GM18861 (cell line): ENCODE measurements around the gene EPB41L2.

Source experiments
- ATAC-seq: cut with Tn5 transposase; IDR thresholded peaks from one replicate; pipeline ENCODE4 v1.9.1; 2021; ENCODE audit not compliant: unreplicated experiment

EPB41L2 gene

GRCh38 chr6:130873746-130874145, 189.3 kb downstream of the EPB41L2 start:
- no peak for ATAC-seq

GRCh38 chr6:130872250-130873095, 190.6 kb downstream of the EPB41L2 start:
- ATAC-seq = no peak

DNA sequence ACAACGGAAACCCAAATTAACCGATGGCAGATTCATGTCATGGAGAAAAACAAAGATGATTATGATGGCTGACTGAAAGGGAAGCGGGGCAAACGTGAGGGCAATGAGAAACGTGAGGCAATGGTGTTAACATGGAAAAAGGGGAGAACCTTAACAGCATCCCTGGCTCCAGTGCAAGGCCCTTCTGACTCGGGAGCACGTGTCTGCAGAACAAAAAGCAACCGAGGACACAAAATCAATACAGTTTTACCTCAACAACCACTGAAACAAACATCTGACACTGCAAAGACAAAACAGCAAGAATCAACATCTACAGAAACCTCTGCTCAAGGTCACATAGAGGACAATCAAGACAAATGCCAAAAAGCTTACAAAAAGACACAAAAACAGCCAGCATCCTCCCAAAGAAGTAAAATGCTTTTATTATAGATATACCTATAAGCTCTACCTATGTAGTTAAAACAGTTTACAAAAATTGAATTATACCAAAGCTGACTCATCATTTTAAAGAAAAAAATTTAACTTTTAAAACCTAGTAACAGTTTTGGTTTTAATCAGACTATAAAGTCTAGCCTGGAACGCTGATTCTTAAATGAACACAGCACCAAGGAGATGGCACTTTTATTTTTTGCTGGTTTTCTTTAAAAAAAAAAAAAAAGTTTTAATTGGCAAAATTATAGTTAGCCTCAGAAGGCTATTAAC, 192.7 kb downstream of the EPB41L2 start:
- ATAC-seq = no peak

DNA sequence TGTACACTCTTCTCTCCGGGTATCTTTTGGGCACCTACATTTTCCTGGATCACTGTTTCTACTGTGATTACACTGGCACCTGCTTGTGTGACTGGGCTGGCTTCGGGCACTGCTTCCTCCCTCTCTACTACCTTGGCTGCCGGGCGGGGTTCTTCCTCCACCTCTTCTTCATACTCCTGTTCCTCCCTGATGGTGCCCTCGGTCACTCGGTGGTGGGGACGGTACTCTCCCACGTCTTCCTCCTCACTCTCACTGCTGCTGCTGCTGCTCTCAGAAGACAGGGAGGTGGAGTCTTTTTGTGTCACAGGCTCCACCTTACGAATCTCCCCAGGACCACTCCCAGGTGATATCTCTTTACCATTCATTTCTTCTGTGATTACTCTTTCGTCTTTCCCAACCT, 193.4 kb downstream of the EPB41L2 start:
- no peak for ATAC-seq

GRCh38 chr6:130865793-130866192, 197.3 kb downstream of the EPB41L2 start:
- no peak for ATAC-seq

GRCh38 chr6:130864344-130864743, 198.7 kb downstream of the EPB41L2 start:
- ATAC-seq = no peak

DNA sequence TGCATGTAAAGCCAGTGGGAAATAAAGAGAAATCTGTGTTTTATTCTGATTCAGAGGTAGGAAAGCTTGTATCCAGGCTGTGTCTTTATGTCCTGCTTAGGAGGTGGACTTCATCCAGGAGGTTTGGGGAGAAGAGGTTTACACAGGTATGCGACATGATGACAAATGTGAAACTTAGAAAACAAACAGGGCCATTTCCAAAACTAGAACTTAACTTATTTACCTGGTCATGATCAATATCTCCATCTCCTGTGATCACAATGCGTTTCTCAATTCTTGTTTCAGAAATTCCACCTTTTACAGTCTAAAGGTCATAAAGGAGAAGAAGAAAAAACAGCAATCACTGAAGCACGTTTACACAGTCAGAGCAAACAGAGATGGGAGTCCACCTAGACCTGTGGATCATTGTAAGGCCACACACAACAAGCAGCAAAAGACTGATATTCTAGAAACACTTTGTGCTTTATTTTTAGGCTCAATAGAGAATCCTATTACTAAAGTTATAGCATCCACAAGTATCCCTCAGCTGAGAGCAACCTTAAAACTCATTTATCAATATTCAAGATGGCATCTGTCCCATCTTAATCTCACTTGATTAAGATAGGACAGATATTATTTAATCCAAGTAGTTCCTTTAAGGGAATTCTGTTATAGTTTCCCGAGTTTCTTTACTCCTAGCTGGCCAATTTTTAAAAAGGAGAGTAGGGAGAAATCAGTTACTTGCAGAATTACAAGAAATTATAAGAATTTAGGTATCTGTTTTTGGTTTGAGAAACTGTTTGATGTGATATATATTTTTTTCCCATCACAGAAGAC, 199.4 kb downstream of the EPB41L2 start:
- ATAC-seq = no peak

DNA sequence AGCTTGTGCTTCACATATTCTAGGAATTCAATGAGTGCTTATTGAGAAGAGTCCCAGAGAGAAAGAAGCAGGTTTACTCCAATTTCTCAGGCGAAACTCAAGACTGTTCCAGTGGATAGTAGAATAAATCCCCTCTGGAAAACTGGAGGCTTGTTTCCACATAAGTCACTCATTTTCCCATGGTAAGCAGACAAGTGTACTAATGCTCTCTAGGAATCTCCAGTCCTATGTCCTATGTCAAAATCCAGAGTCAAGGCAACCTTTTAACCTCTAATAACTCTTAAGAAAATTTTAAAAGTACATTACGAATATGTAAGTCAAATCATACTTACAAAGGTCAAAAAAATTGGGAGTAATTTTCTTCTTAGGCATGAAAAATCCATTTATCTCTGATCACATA, 200.7 kb downstream of the EPB41L2 start:
- no peak for ATAC-seq

DNA sequence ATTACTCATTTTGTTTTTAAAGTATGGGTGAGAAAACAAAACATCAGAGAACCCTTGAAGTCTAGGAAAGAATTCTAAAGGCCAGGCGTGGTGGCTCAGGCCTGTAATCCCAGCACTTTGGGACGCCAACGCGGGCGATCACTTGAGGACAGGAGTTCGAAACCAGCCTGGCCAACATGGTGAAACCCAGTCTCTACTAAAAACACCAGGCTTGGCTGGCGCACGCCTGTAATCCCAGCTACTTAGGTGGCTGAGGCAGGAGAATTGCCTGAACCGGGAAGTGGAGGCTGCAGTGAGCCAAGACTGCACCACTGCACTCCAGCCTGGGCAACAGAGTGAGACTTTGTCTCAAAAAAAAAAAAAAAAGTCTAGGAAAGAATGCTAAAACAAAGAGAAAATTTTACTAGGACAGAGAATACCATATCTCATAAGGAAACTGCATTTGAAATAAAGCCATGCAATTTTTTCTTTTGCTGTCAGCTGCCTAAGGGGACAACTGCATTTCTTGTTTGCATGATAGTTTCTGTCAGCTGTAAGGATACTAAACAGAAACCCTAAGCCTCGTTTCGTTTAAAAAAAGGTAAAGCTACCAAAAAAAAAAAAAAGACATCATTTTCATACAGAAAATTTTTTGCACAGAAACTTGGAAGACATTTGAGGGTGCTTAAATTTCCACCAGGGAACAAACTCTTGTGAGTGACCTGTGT, 203.7 kb downstream of the EPB41L2 start:
- ATAC-seq = no peak

GRCh38 chr6:130858498-130859160, 204.4 kb downstream of the EPB41L2 start:
- no peak for ATAC-seq

DNA sequence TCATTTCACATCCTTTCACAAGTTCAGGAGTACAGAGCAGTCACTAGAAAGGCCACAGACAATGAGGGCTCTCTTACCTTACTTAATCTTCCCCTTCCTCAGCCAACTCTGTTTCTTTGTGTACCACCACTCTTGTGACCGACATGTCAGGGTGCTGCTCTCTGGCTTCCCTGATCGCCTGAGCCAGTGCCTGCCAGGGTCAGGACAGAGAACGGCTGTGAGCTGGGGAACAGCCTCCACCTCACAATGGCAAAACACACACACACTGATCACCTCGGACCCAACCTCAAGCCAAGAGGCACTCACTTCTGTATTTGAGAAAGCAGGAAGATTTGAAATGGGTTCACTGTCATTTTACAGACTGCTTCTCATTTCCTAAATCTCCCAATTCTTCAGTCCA, 205.0 kb downstream of the EPB41L2 start:
- no peak for ATAC-seq

- no peak for ATAC-seq
Measured at GRCh38 chr6:130853555-130854183, 209.4 kb downstream of the EPB41L2 start.

DNA sequence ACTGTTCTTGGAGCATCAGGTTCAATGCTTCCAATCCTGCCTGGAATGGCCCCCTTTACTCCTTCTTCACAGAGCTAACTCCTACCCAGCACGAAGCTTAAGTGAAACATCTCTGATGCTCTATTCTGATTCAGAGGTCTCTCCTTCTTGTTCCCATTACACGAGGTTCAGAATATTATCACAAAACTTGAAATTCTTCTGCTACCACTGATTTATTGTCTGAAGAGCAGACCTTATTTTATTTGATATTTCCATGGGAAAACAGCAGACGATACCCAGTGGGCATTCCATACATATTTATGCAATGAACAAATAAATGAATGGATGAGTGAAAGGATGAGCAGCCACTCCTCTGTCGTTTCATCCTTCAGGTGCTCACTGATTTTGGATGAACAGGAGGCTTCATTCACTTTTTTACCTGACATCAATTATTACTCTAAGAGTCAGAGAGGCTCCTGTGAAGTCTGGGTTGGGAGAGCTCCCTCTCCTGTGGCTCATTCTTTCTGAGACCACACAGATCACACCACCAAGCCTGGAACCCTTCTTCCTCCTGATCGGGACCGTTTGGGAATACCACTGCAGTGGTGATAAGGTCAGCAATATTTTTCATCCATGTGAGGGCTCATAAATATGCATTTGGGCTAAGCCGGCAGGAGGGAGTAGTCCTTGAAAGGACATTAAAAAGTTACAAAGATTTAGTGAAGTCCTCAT, 210.0 kb downstream of the EPB41L2 start:
- no peak for ATAC-seq

- ATAC-seq = no peak
Measured at GRCh38 chr6:130851026-130851425, 212.0 kb downstream of the EPB41L2 start.

DNA sequence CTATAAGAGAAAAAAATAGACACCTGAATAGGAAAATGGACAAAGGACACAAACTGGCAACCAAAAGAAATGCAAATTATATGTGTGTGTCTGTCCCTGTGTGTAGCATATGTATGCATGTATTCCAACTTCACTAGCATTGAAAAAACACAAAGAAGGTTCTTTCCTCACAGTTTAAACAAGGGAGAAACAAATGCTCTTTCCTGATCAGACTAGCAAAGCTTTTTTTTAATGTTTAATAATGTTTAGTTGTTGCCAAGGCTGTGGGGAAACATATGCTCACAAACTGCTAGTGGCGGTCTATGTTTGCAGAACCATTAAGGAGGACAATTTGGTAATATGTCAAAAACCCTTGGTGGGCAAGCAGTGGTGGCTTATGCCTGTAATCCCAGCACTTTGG, 213.5 kb downstream of the EPB41L2 start:
- no peak for ATAC-seq

DNA sequence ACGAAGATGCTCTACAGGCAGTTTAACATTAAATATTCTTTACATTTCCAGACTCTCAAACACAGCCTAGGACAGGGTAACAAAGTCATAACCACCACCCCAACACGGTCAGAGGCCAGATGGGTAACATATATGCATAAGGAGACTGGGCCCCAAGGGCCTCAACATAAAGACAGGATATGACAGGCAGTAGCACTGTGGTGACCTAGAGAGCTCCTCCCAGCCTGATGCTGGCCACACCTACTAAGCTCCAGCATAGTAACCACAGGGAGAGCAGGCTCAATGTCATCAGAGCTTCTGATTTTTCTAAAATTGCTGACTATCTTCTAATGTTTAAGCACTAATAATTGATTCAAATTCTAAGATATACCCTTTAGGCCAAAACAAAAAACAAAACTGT, 214.1 kb downstream of the EPB41L2 start:
- ATAC-seq = peak; percentile 75

DNA sequence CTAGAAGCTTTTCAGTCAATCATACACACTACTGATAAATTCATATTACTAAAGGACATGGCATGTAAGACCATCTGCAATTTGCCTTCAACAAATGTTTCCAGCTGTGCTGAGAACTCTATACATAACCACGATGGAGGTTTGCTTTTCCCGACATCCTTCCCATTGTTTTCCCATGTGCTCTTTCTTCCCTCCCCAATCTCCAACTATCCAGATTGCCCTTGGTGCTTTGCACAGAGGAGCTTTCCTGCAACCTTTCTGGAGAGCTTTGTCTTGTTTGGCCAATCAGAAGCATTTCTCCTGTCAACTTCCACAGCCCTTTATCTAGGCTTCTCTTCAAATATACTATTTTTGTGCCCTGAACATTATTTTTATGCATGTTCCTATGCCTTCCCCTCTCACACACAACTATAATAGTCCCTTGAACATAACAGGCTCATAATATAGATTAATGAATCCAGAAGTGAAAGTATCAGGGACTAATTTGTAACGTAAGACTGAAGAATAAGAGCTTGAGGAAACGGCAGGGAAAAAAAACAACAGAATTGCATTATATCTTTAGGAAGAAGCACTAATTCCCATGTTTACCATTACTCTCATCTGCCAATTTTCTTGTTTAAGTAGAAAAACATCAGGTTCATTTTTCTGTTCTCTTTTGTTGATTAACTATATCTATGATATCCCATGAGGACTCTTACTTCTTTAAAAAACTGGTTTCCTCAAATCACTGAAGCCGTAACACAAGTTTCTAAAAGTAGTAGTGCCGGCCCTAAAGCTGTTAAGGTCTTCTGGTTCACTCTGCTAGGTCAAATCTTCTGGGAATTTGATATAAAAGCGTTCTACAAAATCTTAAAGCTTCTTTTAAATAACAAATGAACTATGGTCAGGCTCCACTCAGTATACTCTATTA, 215.8 kb downstream of the EPB41L2 start:
- ATAC-seq = no peak

DNA sequence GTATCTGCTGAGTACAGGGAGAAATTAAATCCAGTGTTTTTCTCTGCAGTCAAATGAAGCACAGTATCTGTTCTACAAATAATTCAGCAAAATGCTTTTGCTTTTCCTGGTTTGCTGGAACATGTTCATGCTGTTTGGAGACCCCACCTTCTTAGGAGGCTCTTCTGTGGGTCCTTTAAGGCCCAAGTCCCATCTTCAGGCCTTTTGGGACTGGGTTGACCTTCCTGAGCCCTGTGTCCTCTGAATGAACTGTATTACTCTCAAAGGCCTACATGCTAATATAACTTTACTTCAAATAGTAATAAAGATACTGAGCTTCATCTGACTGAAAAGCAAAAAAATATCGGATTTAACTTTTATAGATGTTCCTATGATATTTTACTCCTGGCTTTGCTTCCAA, 216.5 kb downstream of the EPB41L2 start:
- no peak for ATAC-seq
